Kidney glomerular epithelial cell (primary cell): ENCODE measurements around the gene TRIM2.

ENCODE experiments used
- DNase-seq: peaks from one replicate; lab custom pipeline; 2025; lab: John Stamatoyannopoulos, UW

The TRIM2 gene

GRCh38 chr4:153248641-153249198 is 44.5 kb downstream of the TRIM2 start:
- no peak for DNase-seq

GRCh38 chr4:153249199-153250041 is 45.2 kb downstream of the TRIM2 start:
- peak; percentile 74 for DNase-seq

- DNase-seq = no peak
Observed at GRCh38 chr4:153252122-153252521, 47.9 kb downstream of the TRIM2 start.

- no peak for DNase-seq
Observed at GRCh38 chr4:153255233-153255632, 51.0 kb downstream of the TRIM2 start.

- peak; percentile 67 for DNase-seq
Observed at GRCh38 chr4:153257151-153257620, 52.9 kb downstream of the TRIM2 start.

GRCh38 chr4:153257991-153258390 is 53.7 kb downstream of the TRIM2 start:
- DNase-seq = no peak

GRCh38 chr4:153258750-153259149 is 54.5 kb downstream of the TRIM2 start:
- DNase-seq = no peak

GRCh38 chr4:153259661-153260060 is 55.4 kb downstream of the TRIM2 start:
- DNase-seq = no peak

GRCh38 chr4:153260132-153260531 is 55.9 kb downstream of the TRIM2 start:
- DNase-seq = no peak

- DNase-seq = no peak
Observed at GRCh38 chr4:153260553-153261300, 56.5 kb downstream of the TRIM2 start.

- no peak for DNase-seq
Observed at GRCh38 chr4:153261461-153261860, 57.2 kb downstream of the TRIM2 start.

GRCh38 chr4:153261914-153262313 is 57.7 kb downstream of the TRIM2 start:
- no peak for DNase-seq

GRCh38 chr4:153265306-153266047 is 61.2 kb downstream of the TRIM2 start:
- DNase-seq = peak; percentile 82

GRCh38 chr4:153266988-153267387 is 62.7 kb downstream of the TRIM2 start:
- DNase-seq = no peak

GRCh38 chr4:153267890-153268289 is 63.6 kb downstream of the TRIM2 start:
- DNase-seq = no peak

GRCh38 chr4:153268295-153268694 is 64.1 kb downstream of the TRIM2 start:
- no peak for DNase-seq

- no peak for DNase-seq
Observed at GRCh38 chr4:153269218-153269990, 65.2 kb downstream of the TRIM2 start.

- DNase-seq = no peak
Observed at GRCh38 chr4:153270361-153270760, 66.1 kb downstream of the TRIM2 start.

GRCh38 chr4:153271820-153272219 is 67.6 kb downstream of the TRIM2 start:
- no peak for DNase-seq

- DNase-seq = peak; percentile 8
Observed at GRCh38 chr4:153273751-153274150, 69.5 kb downstream of the TRIM2 start.

- DNase-seq = no peak
Observed at GRCh38 chr4:153274967-153275366, 70.7 kb downstream of the TRIM2 start.
